Peyer's patch (tissue), 4 donors: Measurements from ENCODE around the gene METTL16.

Experiments
- POLR2A ChIP-seq, 2 donors: fragments of 450-650 bp; IDR thresholded peaks; one replicate each; pipeline ENCODE4 v1.5.1; 2017; ENCODE audit warnings: antibody characterized with exemption in 2 of 2, mild to moderate bottlenecking in 2 of 2, moderate library complexity in 2 of 2
- TF ChIP-seq, protein P1 (sequence below), 6 experiments: fragments of 450-650 bp in 4 of 6; fragments of 200-600 bp in 2 of 6; sonication (generic) in 1 of 6; IDR thresholded peaks; one replicate each; pipeline ENCODE4 v1.5.1; 2017 to 2019; ENCODE audit warnings: antibody characterized with exemption in 6 of 6, mild to moderate bottlenecking in 3 of 6, moderate library complexity in 1 of 6

DNA sequence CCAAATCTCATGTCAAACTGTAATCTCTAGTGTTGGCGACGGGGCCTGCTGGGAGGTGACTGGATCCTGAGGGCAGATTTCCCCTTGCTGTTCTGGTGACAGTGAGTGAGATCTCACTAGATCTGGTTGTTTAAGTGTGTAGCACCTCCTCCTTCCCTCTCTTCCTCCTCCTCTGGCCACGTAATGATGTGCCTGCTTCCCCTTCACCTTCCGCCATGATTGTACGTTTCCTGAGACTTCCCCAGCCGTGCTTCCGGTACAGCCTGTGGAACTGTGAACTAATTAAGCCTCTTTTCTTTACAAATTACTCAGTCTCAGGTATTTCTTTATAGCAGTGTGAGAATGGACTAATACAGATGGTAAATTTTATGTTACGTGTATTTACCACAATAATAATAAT is 49.2 kb downstream of the METTL16 start:
- TF ChIP-seq, protein P1, sequence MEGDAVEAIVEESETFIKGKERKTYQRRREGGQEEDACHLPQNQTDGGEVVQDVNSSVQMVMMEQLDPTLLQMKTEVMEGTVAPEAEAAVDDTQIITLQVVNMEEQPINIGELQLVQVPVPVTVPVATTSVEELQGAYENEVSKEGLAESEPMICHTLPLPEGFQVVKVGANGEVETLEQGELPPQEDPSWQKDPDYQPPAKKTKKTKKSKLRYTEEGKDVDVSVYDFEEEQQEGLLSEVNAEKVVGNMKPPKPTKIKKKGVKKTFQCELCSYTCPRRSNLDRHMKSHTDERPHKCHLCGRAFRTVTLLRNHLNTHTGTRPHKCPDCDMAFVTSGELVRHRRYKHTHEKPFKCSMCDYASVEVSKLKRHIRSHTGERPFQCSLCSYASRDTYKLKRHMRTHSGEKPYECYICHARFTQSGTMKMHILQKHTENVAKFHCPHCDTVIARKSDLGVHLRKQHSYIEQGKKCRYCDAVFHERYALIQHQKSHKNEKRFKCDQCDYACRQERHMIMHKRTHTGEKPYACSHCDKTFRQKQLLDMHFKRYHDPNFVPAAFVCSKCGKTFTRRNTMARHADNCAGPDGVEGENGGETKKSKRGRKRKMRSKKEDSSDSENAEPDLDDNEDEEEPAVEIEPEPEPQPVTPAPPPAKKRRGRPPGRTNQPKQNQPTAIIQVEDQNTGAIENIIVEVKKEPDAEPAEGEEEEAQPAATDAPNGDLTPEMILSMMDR (IDR thresholded peaks at IDR 0.05) = no peak
- no peak for TF ChIP-seq POLR2A (IDR thresholded peaks at IDR 0.05)
